ENCODE measurements around the gene TNFRSF19.

GRCh38 chr13:23634897-23635296, 64.7 kb downstream of the TNFRSF19 start:
- TF ChIP-seq POLR2A (IDR thresholded peaks at IDR 0.05), result no peak
- TF ChIP-seq, protein P1, sequence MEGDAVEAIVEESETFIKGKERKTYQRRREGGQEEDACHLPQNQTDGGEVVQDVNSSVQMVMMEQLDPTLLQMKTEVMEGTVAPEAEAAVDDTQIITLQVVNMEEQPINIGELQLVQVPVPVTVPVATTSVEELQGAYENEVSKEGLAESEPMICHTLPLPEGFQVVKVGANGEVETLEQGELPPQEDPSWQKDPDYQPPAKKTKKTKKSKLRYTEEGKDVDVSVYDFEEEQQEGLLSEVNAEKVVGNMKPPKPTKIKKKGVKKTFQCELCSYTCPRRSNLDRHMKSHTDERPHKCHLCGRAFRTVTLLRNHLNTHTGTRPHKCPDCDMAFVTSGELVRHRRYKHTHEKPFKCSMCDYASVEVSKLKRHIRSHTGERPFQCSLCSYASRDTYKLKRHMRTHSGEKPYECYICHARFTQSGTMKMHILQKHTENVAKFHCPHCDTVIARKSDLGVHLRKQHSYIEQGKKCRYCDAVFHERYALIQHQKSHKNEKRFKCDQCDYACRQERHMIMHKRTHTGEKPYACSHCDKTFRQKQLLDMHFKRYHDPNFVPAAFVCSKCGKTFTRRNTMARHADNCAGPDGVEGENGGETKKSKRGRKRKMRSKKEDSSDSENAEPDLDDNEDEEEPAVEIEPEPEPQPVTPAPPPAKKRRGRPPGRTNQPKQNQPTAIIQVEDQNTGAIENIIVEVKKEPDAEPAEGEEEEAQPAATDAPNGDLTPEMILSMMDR (IDR thresholded peaks at IDR 0.05 in 8 of 11, conservative IDR thresholded peaks at IDR 0.05 in 3 of 11), result no peak

Measured in spleen (tissue), 7 donors.